ENCODE measurements around the gene KCMF1.
A peak's percentile ranks its signal among the peaks of the same experiment; 100 is the strongest.

The KCMF1 gene

GRCh38 chr2:85042330-85042729 is 71.4 kb downstream of the KCMF1 start:
- peak; percentile 34 to 51 for DNase-seq (ENCODE audit: low read depth in 2 of 2)

GRCh38 chr2:85048534-85048933 is 77.6 kb downstream of the KCMF1 start:
- TF ChIP-seq, protein P1, sequence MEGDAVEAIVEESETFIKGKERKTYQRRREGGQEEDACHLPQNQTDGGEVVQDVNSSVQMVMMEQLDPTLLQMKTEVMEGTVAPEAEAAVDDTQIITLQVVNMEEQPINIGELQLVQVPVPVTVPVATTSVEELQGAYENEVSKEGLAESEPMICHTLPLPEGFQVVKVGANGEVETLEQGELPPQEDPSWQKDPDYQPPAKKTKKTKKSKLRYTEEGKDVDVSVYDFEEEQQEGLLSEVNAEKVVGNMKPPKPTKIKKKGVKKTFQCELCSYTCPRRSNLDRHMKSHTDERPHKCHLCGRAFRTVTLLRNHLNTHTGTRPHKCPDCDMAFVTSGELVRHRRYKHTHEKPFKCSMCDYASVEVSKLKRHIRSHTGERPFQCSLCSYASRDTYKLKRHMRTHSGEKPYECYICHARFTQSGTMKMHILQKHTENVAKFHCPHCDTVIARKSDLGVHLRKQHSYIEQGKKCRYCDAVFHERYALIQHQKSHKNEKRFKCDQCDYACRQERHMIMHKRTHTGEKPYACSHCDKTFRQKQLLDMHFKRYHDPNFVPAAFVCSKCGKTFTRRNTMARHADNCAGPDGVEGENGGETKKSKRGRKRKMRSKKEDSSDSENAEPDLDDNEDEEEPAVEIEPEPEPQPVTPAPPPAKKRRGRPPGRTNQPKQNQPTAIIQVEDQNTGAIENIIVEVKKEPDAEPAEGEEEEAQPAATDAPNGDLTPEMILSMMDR (IDR thresholded peaks at IDR 0.05; ENCODE audit: low read depth, low read length), result no peak
- DNase-seq (ENCODE audit: low read depth in 2 of 2), result no peak
- no peak overlapping the region for H3K4me3 ChIP-seq (replicated peaks in 1 of 2; ENCODE audit: low read depth in 2 of 2, low read length in 2 of 2)

More at GRCh38 chr2:85042330-85042729, 71.4 kb downstream of the KCMF1 start:
- TF ChIP-seq, protein P1 (IDR thresholded peaks at IDR 0.05; ENCODE audit: low read depth, low read length), result no peak
- H3K4me3 ChIP-seq (replicated peaks in 1 of 2; ENCODE audit: low read depth in 2 of 2, low read length in 2 of 2), result no peak overlapping the region

- TF ChIP-seq, protein P1 (IDR thresholded peaks at IDR 0.05; ENCODE audit: low read depth, low read length), result no peak
- DNase-seq (ENCODE audit: low read depth in 2 of 2), result no peak
- H3K4me3 ChIP-seq (replicated peaks in 1 of 2; ENCODE audit: low read depth in 2 of 2, low read length in 2 of 2), result no peak overlapping the region
Observed at GRCh38 chr2:85049236-85049635, 78.3 kb downstream of the KCMF1 start.

DNA sequence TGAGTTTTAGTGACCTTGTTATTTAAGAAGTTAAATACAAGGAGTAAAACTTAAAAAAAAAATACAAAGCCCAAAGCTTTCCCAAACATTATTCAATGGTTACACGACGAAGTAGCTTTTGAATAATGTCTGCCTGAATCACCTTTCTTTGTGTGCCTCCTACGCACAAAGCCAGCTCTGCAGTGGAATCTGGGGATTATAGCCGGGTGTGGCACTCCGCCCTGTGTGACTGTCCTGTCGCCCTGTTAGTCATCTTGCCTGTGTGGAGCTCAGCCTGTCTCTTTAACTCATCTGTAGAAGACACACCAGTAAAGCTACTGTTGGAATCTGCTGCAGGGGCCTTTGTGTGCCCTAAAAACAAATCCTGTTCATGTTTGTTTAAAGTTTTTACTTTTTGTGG is 82.8 kb downstream of the KCMF1 start:
- H3K4me3 ChIP-seq (replicated peaks in 1 of 2; ENCODE audit: low read depth in 2 of 2, low read length in 2 of 2), result no peak overlapping the region
- TF ChIP-seq, protein P1 (IDR thresholded peaks at IDR 0.05; ENCODE audit: low read depth, low read length), result no peak
- DNase-seq (ENCODE audit: low read depth in 2 of 2), result peak in 1 of 2 donors; percentile 66

GRCh38 chr2:85057226-85057962 is 86.4 kb downstream of the KCMF1 start:
- DNase-seq (ENCODE audit: low read depth in 2 of 2), result no peak
- H3K4me3 ChIP-seq (replicated peaks in 1 of 2; ENCODE audit: low read depth in 2 of 2, low read length in 2 of 2), result no peak overlapping the region
- TF ChIP-seq, protein P1 (IDR thresholded peaks at IDR 0.05; ENCODE audit: low read depth, low read length), result no peak

- no peak overlapping the region for H3K4me3 ChIP-seq (replicated peaks in 1 of 2; ENCODE audit: low read depth in 2 of 2, low read length in 2 of 2)
- TF ChIP-seq, protein P1 (IDR thresholded peaks at IDR 0.05; ENCODE audit: low read depth, low read length), result no peak
- DNase-seq (ENCODE audit: low read depth in 2 of 2), result no peak
Observed at GRCh38 chr2:85061896-85062295, 90.9 kb downstream of the KCMF1 start.

- H3K4me3 ChIP-seq (replicated peaks in 1 of 2; ENCODE audit: low read depth in 2 of 2, low read length in 2 of 2), result no peak overlapping the region
- TF ChIP-seq, protein P1 (IDR thresholded peaks at IDR 0.05; ENCODE audit: low read depth, low read length), result no peak
- no peak for DNase-seq (ENCODE audit: low read depth in 2 of 2)
Observed at GRCh38 chr2:85062565-85062964, 91.6 kb downstream of the KCMF1 start.
